PC-9 (cell line): Measurements from ENCODE around the gene S100A7. TPM values are rescaled to one million over a fixed set of nuclear protein-coding genes. Genes with fewer than 3 reads are reported as not detected.
A peak's percentile ranks its signal among the peaks of the same experiment; 100 is the strongest.
"Not testable (repeated sequence)": the region's sequence is repeated elsewhere in the genome, so short reads cannot be mapped to it uniquely, and the experiment has no call there.

ENCODE experiments used
- BruUV-seq: library from RNA; stranded (reverse); fragments of 400-500 nt; replicated peaks from 2 replicates; lab custom pipeline; 2021; lab: Mats Ljungman, UMichigan
- CTCF ChIA-PET: fragments of 300-600 bp; sonication (Branson Sonifier 250); formaldehyde crosslinking; loops from one replicate; lab custom pipeline; 2022; ENCODE audit warnings: antibody characterized with exemption; lab: Charles Lee
- POLR2A ChIA-PET: fragments of 300-600 bp; sonication (Branson Sonifier 250); formaldehyde crosslinking; loops from one replicate; lab custom pipeline; 2022; ENCODE audit warnings: antibody characterized with exemption; ENCODE audit not compliant: unreplicated experiment; lab: Charles Lee
- DNase-seq, 2 experiments: peaks; one replicate each; pipeline versions ENCODE4 v3.0.0 to v3.0.0-alpha.2; 2015 to 2022; ENCODE audit warnings: mixed read lengths in 1 of 2
- H2AFZ ChIP-seq: fragments of 200-600 bp; sonication (generic); 2 replicates; pipeline ENCODE4 v1.8.1; 2017; ENCODE audit warnings: antibody characterized with exemption
- H3F3A ChIP-seq: fragments of 200-600 bp; sonication (generic); 2 replicates; pipeline ENCODE4 v1.8.1; 2017; ENCODE audit warnings: antibody characterized with exemption, mild to moderate bottlenecking, low read depth; ENCODE audit not compliant: insufficient read depth
- H3K27ac ChIP-seq: fragments of 200-600 bp; sonication (generic); 2 replicates; pipeline ENCODE4 v1.6.1; 2016; ENCODE audit warnings: mixed run types
- H3K27me3 ChIP-seq: fragments of 200-600 bp; sonication (generic); 2 replicates; pipeline ENCODE4 v1.6.1; 2016; ENCODE audit warnings: low read depth, mixed run types; ENCODE audit not compliant: insufficient read depth
- H3K36me3 ChIP-seq: fragments of 200-600 bp; sonication (generic); 2 replicates; pipeline ENCODE4 v1.6.1; 2016; ENCODE audit warnings: low read depth, mixed run types
- H3K4me1 ChIP-seq: fragments of 200-600 bp; sonication (generic); replicated peaks from 2 replicates; pipeline ENCODE4 v1.6.1; 2016; ENCODE audit warnings: mixed run types; ENCODE audit not compliant: insufficient read depth
- H3K4me2 ChIP-seq: fragments of 200-600 bp; sonication (generic); 2 replicates; pipeline ENCODE4 v1.6.1; 2017; ENCODE audit warnings: mixed run types
- H3K4me3 ChIP-seq: fragments of 200-600 bp; sonication (generic); 2 replicates; pipeline ENCODE4 v1.6.1; 2016; ENCODE audit warnings: mixed run types
- H3K79me2 ChIP-seq: fragments of 200-600 bp; sonication (generic); 2 replicates; pipeline ENCODE4 v1.6.1; 2017; ENCODE audit warnings: low read depth, mixed run types
- H3K9me2 ChIP-seq: fragments of 200-600 bp; sonication (generic); 2 replicates; pipeline ENCODE4 v1.8.1; 2017; ENCODE audit warnings: mild to moderate bottlenecking; ENCODE audit not compliant: insufficient read depth
- H3K9me3 ChIP-seq: fragments of 200-600 bp; sonication (generic); 2 replicates; pipeline ENCODE4 v1.8.1; 2016; ENCODE audit warnings: low read depth; ENCODE audit not compliant: insufficient read depth
- H4K20me1 ChIP-seq: fragments of 200-600 bp; sonication (generic); 2 replicates; pipeline ENCODE4 v1.8.1; 2017; ENCODE audit not compliant: insufficient read depth
- CTCF ChIP-seq: fragments of 200-600 bp; sonication (generic); conservative IDR thresholded peaks from 2 replicates; pipeline ENCODE4 v1.6.1; 2017; ENCODE audit warnings: mixed run types, antibody characterized with exemption, mild to moderate bottlenecking, moderate library complexity
- EZH2 ChIP-seq: fragments of 200-600 bp; sonication (generic); IDR thresholded peaks from 2 replicates; pipeline ENCODE4 v1.8.0; 2017; ENCODE audit warnings: antibody characterized with exemption, low read depth
- intact Hi-C: fragments of 100-400 bp; cut with micrococcal nuclease; formaldehyde crosslinking; loops from one replicate; pipeline ENCODE4 v1.10.0; 2022; ENCODE audit not compliant: unreplicated experiment
- total RNA-seq: library from RNA; stranded (reverse); gene quantifications from 2 replicates; pipeline ENCODE4 v1.2.3, GENCODE V29; 2021

S100A7 gene
- total RNA-seq, 1 experiment from 2014 or later: not detected

GRCh38 chr1:153466908-153467307, 6.5 kb upstream of the S100A7 start:
- no peak overlapping the region for H3K27ac ChIP-seq
- H3K27me3 ChIP-seq: no peaks in the 10 kb centered on the region
- BruUV-seq: no TSS peak
- no peaks in the 10 kb centered on the region for H3F3A ChIP-seq
- H4K20me1 ChIP-seq: no peaks in the 10 kb centered on the region
- no peak overlapping the region for H3K4me3 ChIP-seq
- H3K9me2 ChIP-seq: no peaks in the 10 kb centered on the region
- H3K9me3 ChIP-seq: peaks cover 5% of the 10 kb centered on the region; the same call in 1 of the 2 replicates
- ChIA-PET CTCF (no interaction called here), POLR2A (no interaction called here)
- no peak overlapping the region for H3K4me2 ChIP-seq
- no peaks in the 10 kb centered on the region for H3K36me3 ChIP-seq
- intact Hi-C loops: no loop called here
- no peak overlapping the region for H2AFZ ChIP-seq
- no peak for DNase-seq
- no peaks in the 10 kb centered on the region for H3K4me1 ChIP-seq
- no peak for TF ChIP-seq CTCF
- TF ChIP-seq EZH2: no peak
- H3K79me2 ChIP-seq: no peaks in the 10 kb centered on the region

- no peaks in the 10 kb centered on the region for H3K79me2 ChIP-seq
- peak; percentile 35 to 36 for DNase-seq
- BruUV-seq: no TSS peak
Measured at GRCh38 chr1:153465811-153466636, 5.6 kb upstream of the S100A7 start.

GRCh38 chr1:153462741-153463140, 2.3 kb upstream of the S100A7 start:
- intact Hi-C loops, H3K4me3 ChIP-seq, CTCF ChIA-PET, H3K4me2 ChIP-seq, BruUV-seq, H3K9me2 ChIP-seq, H3K9me3 ChIP-seq, DNase-seq, H2AFZ ChIP-seq, H3K36me3 ChIP-seq, POLR2A ChIA-PET, H4K20me1 ChIP-seq, H3K27ac ChIP-seq, H3K79me2 ChIP-seq, H3F3A ChIP-seq, H3K4me1 ChIP-seq: not testable (repeated sequence)
- peaks cover 14% of the 10 kb centered on the region for H3K27me3 ChIP-seq

More at GRCh38 chr1:153465811-153466636, 5.6 kb upstream of the S100A7 start:
- Histone ChIP-seq H3K36me3 (no peaks in the 10 kb centered on the region), H3K9me3 (no peaks in the 10 kb centered on the region; the same call in 1 of the 2 replicates), H2AFZ (no peak overlapping the region), H4K20me1 (no peaks in the 10 kb centered on the region), H3K4me1 (no peaks in the 10 kb centered on the region), H3K27ac (no peak overlapping the region), H3F3A (no peaks in the 10 kb centered on the region), H3K4me3 (no peak overlapping the region), H3K27me3 (no peaks in the 10 kb centered on the region), H3K9me2 (no peaks in the 10 kb centered on the region), H3K4me2 (no peak overlapping the region)
- POLR2A ChIA-PET: no interaction called here
- intact Hi-C loops: no loop called here
- CTCF ChIA-PET: no interaction called here
- TF ChIP-seq CTCF (peak; percentile 79), EZH2 (no peak)
